Heart left ventricle (tissue), 13 donors: Measurements from ENCODE around the gene MAP3K4.

Experiments used
- POLR2A ChIP-seq, 2 donors: fragments of 450-650 bp; IDR thresholded peaks; one replicate each; pipeline ENCODE4 v1.6.1; 2017; ENCODE audit warnings: antibody characterized with exemption in 2 of 2, mild to moderate bottlenecking in 2 of 2, moderate library complexity in 2 of 2
- TF ChIP-seq, protein P1 (sequence below), 12 donors: fragments of 200-600 bp; sonication (generic) in 4 of 12; IDR thresholded peaks; one replicate each; pipeline versions ENCODE4 v1.5.0 to v1.8.0; 2018 to 2022; ENCODE audit warnings: antibody characterized with exemption in 12 of 12, mild to moderate bottlenecking in 5 of 12
- donor health status: ischemic (EF 13 %, LVEDD 7.1; RV severe dilation, severe dysfunction).
- donor health status: DM: no; HTN: yes; CAD: no.
- donor health status: DM: no; HTN: no; CAD: no.
- donor health status: ischemic (EF 25% LVEDD 6.9; RV normal size, moderate dysfunction).
- donor health status: ischemic (EF 25% LVEDD 5.7; RV mildly dilated, moderate dysfunction).
- donor health status: ischemic (EF 35%, LVEDD 5.7; RV mildly dilated, moderate dysfunction).
- donor health status: nonischemic (EF 11% LVEDD 7.7; RV severe dilation, severe dysfunction).
- donor health status: DM: yes; HTN: yes; CAD: no.
- donor health status: PGD.
- donor health status: ischemic (EF 29% LVEDD 5.4; RV normal size, mild dysfunction).
- donor health status: nonischemic (EF 23%, LVEDD 6.1; RV moderate dilation, normal function).

DNA sequence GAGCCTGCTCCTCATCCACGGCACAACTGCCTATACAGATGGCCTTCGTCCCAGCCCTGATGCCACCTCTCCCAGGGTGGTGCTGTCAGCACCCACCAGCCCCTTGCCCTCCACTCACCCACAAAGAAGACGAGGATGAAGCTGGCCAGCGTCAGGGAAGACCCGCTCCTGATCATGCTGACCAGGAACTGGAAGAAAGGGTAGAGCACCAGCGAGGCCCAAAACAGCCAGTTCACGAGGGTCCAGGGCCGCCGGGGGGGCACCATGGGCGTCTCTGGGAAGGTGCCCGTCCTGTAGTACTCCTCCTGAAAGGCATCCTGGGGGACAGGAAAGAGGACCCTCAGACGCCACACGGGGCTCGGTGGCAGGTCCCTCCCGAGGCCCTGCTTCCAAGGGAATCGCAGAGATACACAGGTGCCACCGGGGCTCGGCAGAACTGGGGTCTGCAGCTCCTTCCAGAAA lies 147.8 kb downstream of the MAP3K4 start:
- no peak for TF ChIP-seq POLR2A (IDR thresholded peaks at IDR 0.05)
- TF ChIP-seq, protein P1, sequence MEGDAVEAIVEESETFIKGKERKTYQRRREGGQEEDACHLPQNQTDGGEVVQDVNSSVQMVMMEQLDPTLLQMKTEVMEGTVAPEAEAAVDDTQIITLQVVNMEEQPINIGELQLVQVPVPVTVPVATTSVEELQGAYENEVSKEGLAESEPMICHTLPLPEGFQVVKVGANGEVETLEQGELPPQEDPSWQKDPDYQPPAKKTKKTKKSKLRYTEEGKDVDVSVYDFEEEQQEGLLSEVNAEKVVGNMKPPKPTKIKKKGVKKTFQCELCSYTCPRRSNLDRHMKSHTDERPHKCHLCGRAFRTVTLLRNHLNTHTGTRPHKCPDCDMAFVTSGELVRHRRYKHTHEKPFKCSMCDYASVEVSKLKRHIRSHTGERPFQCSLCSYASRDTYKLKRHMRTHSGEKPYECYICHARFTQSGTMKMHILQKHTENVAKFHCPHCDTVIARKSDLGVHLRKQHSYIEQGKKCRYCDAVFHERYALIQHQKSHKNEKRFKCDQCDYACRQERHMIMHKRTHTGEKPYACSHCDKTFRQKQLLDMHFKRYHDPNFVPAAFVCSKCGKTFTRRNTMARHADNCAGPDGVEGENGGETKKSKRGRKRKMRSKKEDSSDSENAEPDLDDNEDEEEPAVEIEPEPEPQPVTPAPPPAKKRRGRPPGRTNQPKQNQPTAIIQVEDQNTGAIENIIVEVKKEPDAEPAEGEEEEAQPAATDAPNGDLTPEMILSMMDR (IDR thresholded peaks at IDR 0.05), result no peak
